Activated T-cell treated with anti-CD3 and anti-CD28 coated beads for 1 hour (primary cell): ENCODE data around the gene ASCL1.

Source experiments
- DNase-seq: peaks from one replicate; pipeline ENCODE4 v3.0.0-alpha.2; 2020; ENCODE audit warnings: low read depth

The ASCL1 gene

GRCh38 chr12:102951841-102952240 lies 5.6 kb upstream of the ASCL1 start:
- DNase-seq: no peak

- no peak for DNase-seq
These were observed 4.3 kb upstream of the ASCL1 start for GRCh38 chr12:102953221-102953620.

DNA sequence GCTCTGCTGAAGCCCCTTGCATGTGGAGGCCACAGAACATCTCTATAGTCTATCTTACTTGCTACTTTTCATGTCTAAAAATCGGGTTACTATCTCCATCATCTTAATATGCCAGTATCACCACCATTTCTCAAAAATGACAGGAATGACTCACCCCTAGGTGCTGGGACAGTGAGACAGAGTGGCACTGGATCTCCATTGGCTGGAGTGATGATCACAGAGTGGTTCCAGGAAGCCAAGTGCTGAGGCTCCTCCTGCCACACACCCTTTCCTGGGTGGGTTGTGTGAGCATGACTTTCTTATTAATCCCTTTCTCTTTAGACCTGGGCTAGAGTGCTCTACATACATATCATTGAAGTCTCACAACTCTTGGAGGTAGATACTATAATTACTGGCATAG lies 3.3 kb upstream of the ASCL1 start:
- DNase-seq: no peak

DNA sequence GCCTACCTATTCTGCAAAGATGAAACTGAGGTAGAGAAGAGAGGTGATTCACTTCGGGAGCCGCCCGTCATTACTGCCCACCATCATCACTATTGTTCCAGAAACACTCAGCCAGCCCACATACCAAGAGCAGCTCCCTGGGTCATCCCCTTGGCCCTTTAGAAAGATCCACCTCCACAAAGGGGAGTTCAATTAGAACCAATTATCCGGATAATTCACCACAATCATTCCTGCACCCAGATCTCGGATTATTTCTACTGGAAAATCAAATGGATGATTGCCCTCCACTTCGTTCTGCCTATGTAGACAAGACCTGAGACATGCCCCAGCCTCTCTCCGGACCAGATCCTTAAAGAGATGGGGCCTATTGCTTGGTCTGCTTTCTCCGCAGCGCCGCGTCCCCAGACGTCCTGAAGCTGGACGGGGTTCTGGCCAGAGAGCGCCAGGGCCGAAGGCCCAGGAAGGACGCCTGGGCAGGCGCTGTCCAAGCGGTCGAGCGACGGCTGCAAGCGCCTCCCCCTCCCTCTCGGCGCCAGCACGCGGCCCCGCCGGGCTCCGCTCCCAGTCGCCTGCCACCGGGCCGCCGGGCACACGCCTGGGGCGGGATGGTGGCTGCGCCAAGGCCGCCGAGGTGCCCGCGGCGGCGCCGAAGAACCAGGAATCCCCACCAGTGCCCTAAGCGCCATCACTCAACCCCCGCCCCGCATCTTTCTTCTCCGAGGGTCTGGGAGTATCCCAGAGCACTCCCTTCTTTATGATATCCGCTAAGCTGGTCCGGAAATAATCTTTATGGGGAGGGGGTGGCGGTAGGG lies 1.3 kb upstream of the ASCL1 start:
- DNase-seq: no peak

DNA sequence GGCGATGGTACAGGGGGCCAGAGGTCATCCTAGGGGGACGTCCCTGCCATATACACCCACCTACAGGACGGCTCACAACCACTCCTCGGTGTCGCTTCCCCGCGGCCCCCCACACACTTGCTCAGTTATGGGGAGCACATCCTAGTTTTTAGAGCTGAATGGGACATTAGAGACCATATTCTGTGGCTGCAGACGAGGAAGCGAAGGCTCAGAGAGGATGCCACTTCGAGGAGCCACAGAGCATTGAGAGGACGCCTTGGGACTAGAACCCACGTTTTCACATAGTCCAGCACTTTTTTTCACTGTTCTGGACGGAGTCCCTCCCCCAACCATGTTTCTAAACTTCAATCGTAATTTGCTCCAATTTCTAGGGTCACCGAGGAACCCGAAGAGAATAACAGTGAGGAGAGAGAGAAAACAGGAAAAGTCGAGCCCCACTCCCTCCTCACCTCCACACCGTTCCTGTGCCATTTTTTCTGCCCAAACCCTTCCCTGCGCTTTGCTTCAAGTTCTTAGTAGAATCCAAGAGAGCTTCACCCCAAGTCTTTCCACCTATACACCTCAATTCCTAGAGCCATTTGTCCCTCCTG lies 641 bp upstream of the ASCL1 start:
- DNase-seq: no peak

DNA sequence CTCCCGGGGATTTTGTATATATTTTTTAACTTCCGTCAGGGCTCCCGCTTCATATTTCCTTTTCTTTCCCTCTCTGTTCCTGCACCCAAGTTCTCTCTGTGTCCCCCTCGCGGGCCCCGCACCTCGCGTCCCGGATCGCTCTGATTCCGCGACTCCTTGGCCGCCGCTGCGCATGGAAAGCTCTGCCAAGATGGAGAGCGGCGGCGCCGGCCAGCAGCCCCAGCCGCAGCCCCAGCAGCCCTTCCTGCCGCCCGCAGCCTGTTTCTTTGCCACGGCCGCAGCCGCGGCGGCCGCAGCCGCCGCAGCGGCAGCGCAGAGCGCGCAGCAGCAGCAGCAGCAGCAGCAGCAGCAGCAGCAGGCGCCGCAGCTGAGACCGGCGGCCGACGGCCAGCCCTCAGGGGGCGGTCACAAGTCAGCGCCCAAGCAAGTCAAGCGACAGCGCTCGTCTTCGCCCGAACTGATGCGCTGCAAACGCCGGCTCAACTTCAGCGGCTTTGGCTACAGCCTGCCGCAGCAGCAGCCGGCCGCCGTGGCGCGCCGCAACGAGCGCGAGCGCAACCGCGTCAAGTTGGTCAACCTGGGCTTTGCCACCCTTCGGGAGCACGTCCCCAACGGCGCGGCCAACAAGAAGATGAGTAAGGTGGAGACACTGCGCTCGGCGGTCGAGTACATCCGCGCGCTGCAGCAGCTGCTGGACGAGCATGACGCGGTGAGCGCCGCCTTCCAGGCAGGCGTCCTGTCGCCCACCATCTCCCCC lies 777 bp downstream of the ASCL1 start:
- no peak for DNase-seq

DNA sequence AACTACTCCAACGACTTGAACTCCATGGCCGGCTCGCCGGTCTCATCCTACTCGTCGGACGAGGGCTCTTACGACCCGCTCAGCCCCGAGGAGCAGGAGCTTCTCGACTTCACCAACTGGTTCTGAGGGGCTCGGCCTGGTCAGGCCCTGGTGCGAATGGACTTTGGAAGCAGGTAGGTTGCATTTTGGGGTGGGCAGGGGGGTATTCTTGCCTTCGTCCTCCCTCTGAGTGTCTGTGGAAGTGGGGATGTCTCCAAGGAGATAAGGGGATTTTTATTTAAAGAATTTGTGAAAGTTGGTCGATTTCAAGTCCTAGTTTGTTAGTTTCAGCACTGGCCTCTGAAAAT lies 1.3 kb downstream of the ASCL1 start:
- no peak for DNase-seq

DNA sequence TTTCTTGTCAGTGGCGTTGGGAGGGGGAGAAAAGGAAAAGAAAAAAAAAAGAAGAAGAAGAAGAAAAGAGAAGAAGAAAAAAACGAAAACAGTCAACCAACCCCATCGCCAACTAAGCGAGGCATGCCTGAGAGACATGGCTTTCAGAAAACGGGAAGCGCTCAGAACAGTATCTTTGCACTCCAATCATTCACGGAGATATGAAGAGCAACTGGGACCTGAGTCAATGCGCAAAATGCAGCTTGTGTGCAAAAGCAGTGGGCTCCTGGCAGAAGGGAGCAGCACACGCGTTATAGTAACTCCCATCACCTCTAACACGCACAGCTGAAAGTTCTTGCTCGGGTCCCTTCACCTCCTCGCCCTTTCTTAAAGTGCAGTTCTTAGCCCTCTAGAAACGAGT lies 1.9 kb downstream of the ASCL1 start:
- DNase-seq: no peak

DNA sequence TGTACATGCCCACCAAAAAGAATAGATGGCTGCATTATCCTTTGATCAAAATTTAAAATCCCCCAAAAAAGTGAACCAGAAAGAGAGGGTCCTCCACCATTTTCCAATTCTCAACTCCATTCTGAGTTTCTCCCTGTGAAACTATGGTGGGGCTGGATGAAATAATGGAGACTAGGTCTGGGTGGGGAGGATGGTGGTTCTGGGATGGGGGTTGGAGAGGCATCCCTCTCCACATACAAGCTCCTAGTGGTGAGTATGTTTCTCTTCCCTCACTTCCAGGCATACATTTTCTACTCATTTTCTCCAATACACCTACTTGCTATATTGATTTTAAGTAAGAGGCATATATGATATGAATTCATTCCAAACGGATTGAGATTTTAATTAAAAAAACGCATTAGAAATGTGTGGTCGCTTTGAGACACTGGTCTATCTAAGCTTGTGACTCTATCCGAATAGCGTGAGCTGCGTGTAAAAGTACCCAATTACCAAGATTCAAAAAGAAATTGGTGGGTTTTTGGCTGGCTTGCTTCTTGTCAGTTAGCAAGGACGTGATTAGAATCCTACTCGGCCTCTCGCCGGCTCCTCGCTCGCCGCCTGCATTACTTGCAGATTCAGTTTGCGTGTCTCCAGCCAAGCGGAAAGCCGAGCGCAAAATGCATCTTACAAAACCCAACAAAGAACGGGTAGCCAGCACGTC lies 3.4 kb downstream of the ASCL1 start:
- no peak for DNase-seq

DNA sequence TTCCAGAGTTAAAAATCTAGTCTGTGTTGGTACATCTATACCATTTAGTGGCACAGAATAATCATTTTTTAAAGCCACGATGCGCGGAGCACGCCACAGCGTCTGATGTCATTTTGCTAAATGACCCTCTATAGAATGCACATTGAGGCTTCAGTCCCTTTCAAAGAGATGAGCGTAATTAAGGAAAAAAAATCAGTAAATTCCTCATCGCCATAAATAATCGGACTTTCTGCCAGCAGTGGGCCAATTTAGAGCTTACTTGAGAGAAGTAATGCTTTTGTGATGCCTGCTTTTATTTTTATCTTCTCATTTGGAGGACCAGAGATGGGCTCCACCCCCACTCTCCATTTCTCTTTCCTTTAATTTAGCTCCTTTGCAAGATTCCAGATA lies 4.0 kb downstream of the ASCL1 start:
- no peak for DNase-seq

GRCh38 chr12:102962532-102962931 lies 5.1 kb downstream of the ASCL1 start:
- DNase-seq: no peak

GRCh38 chr12:102962986-102963385 lies 5.5 kb downstream of the ASCL1 start:
- DNase-seq: no peak

DNA sequence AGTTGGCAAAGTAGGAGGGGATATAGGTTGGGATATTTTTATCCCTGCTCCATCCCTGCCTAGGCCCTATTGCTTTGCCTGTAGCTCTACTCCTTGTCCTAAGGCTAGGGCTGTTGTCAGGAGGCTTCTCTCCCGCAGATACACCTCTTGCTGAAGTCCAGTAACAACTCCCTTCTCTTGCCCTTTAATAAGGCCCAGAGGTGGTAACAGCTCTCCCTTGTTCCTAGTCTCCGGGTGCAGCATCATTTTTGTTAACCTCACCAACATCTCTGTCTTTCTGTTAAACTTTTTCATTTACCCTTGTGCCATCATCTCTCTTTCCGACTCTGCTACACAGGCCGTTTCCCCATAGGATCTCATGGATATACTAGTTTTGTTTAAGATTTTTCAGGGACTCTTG lies 6.3 kb downstream of the ASCL1 start:
- DNase-seq: no peak

DNA sequence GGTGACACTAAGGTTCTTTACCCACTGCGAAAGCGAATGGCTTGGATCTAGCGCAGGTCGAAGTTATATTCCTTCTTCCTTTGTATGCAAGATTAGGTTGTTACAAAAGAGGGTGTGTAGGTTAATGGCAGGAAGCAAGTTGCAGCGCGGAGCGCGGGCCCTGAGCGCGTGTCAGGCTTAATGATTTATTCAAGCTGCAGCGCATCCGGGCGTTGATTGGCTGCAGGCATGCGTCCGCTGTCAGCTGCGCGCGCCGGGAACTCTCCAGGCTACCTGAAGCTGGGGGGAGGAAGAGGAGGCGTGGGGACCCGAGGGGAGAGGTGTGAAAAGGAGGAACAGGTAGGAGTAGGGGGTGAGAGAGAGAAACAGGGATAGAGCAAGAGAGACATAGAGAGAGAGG lies 7.4 kb downstream of the ASCL1 start:
- no peak for DNase-seq

DNA sequence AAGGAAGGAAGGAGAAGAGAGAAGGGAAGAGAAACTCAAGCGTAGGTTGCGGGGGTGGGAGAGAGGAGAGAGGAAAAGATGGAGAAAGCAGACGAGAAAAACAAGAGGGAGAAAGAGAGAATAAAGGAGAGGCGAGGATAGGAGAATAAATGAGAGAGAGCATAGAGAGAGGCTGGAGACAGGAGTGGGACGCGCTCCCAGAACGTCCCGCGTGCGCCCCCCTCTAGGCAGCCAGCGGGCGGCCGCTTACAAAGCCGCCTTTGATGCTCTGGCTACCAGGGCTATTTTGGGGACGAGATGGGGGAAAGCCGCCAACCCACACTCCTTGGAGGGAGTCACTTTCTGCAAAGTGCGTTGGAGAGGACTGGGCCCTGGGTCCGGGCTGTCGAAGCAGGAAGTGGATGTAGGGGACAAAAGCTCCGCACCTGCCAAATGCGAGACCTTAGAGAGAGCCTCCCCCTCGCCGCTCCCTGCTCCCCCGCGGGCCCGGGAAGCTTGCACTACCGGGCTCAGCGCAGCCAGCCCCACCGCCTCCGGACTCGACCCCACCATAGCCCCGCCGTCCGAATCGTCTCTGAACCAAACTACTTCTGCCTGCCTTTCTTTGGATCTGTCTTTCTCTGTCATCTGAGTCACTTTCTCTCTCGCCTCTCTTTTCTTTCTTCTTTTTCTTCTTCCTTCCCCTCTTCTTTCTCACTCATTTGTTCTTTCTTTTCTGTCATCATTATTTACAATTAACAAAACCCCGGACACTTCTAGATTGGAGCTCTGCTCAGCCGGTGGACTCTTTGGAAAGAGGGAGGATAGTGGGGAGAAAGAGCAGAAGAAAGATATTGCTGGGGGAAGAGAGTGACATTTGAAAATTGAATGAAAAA lies 8.0 kb downstream of the ASCL1 start:
- no peak for DNase-seq

GRCh38 chr12:102966200-102966863 lies 8.9 kb downstream of the ASCL1 start:
- DNase-seq: no peak

DNA sequence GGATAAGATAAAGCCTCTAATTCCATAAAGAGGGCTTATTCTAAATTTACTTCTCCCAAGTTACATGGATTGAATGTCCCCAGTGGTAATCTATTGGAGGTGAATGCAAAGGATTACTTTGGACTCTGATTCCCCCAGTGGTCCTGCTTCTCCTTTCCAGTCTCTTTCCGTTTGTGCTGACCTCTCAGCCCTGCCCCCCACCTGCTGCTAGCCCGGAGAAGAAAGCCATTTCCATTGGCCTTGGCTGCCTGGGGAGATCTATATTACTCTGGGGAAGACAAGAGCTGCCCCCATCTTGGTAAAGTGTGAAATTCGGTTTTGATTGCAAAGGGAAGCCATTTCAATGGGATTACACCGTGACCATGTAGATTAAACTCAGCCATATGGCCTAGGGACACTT lies 13.3 kb downstream of the ASCL1 start:
- DNase-seq: no peak

GRCh38 chr12:102971227-102971626 lies 13.8 kb downstream of the ASCL1 start:
- DNase-seq: no peak

GRCh38 chr12:102973583-102973982 lies 16.1 kb downstream of the ASCL1 start:
- no peak for DNase-seq

- no peak for DNase-seq
These were observed 19.3 kb downstream of the ASCL1 start for GRCh38 chr12:102976609-102977280.
